Heart right ventricle (tissue), 16 donors: ENCODE results near the gene SF3A1. TPM values are rescaled to one million over a fixed set of nuclear protein-coding genes. Genes with fewer than 3 reads are reported as not detected.

Source experiments
- ATAC-seq, 8 donors: fragments of 200-7000 bp; cut with Tn5 transposase; one replicate each; pipeline ENCODE4 v1.9.1; 2020; ENCODE audit warnings: mild to moderate bottlenecking in 8 of 8, moderate library complexity in 8 of 8, moderate number of reproducible peaks in 1 of 8
- DNase-seq, 2 donors: peaks; one replicate each; pipeline ENCODE4 v3.0.0-alpha.2; 2020
- H3K27ac ChIP-seq, 10 donors: fragments of 200-600 bp; sonication (generic) in 2 of 10; one replicate each; pipeline versions ENCODE4 v1.5.0 to v1.8.0; 2020 to 2022; ENCODE audit warnings: mild to moderate bottlenecking in 3 of 10
- H3K27me3 ChIP-seq, 7 donors: fragments of 200-600 bp; one replicate each; pipeline ENCODE4 v1.8.0; 2021 to 2022; ENCODE audit warnings: mild to moderate bottlenecking in 2 of 7
- H3K36me3 ChIP-seq, 9 donors: fragments of 200-600 bp; sonication (generic) in 1 of 9; one replicate each; pipeline versions ENCODE4 v1.5.0 to v1.8.0; 2020 to 2022; ENCODE audit warnings: mild to moderate bottlenecking in 2 of 9
- H3K4me1 ChIP-seq, 9 donors: fragments of 200-600 bp; sonication (generic) in 1 of 9; one replicate each; pipeline versions ENCODE4 v1.5.0 to v1.8.0; 2020 to 2022; ENCODE audit warnings: mild to moderate bottlenecking in 4 of 9
- H3K4me3 ChIP-seq, 10 donors: fragments of 200-600 bp; sonication (generic) in 2 of 10; one replicate each; pipeline versions ENCODE4 v1.5.0 to v1.8.0; 2020 to 2022; ENCODE audit warnings: mild to moderate bottlenecking in 7 of 10, moderate library complexity in 2 of 10
- H3K9me3 ChIP-seq, 11 donors: fragments of 200-600 bp in 10 of 11; sonication (generic) in 2 of 11; one replicate each; pipeline versions ENCODE4 v1.5.0 to v1.8.0; 2013 to 2022; ENCODE audit warnings: mild to moderate bottlenecking in 2 of 11, control low read depth in 1 of 11, moderate library complexity in 1 of 11
- CTCF ChIP-seq, 9 donors: fragments of 200-600 bp; sonication (generic) in 2 of 9; IDR thresholded peaks; one replicate each; pipeline versions ENCODE4 v1.5.0 to v1.8.0; 2021 to 2022; ENCODE audit warnings: antibody characterized with exemption in 9 of 9, mild to moderate bottlenecking in 5 of 9, moderate library complexity in 1 of 9
- WGBS, 2 donors: extraction: QIAGEN DNeasy Blood & Tissue Kit; methylation state at CpG; one replicate each; pipeline ENCODE4 v1.1.7; 2013; ENCODE audit warnings: inconsistent platforms in 1 of 2; 5-methylcytosine and 5-hydroxymethylcytosine counted together
- intact Hi-C, 10 donors: fragments of 100-400 bp; cut with DNase I; formaldehyde crosslinking; loops; one replicate each; pipeline versions ENCODE4 v1.11.1 to v1.14.2; 2022
- polyA plus RNA-seq, 2 donors: library from polyadenylated mRNA; stranded (reverse); fragments of 200-250 nt; gene quantifications; one replicate each; pipeline ENCODE4 v1.2.3, GENCODE V29; 2013
- total RNA-seq, 10 donors: library from RNA; stranded (reverse); fragmentation: NEBNext Ultra II Directional in 3 of 10; extraction: Animal tissue kit (Norgen Biotek cat#: 25700) in 3 of 10; gene quantifications; one replicate each; pipeline versions ENCODE4 v1.2.1 to v1.2.4, GENCODE V29; 2021 to 2023
- donor health status: Arrhythmogenic right ventricular cardiomyopathy.
- donor health status: ischemic (EF 13 %, LVEDD 7.1; RV severe dilation, severe dysfunction).
- donor health status: healthy with polysubstance abuse.
- donor health status: DM: no; HTN: yes; CAD: no.
- donor health status: DM: no; HTN: no; CAD: no.
- donor health status: ischemic (EF 25% LVEDD 6.9; RV normal size, moderate dysfunction).
- donor health status: ischemic (EF 25% LVEDD 5.7; RV mildly dilated, moderate dysfunction).
- donor health status: healthy.
- donor health status: DM: yes; HTN: yes; CAD: no.
- donor health status: Ischemic cardiomyopathy.
- donor health status: ischemic (EF 35%, LVEDD 5.7; RV mildly dilated, moderate dysfunction).
- donor health status: nonischemic (EF 11% LVEDD 7.7; RV severe dilation, severe dysfunction).
- donor health status: DM: yes; HTN: yes; CAD: no.
- donor health status: PGD.
- donor health status: ischemic (EF 29% LVEDD 5.4; RV normal size, mild dysfunction).
- donor health status: nonischemic (EF 23%, LVEDD 6.1; RV moderate dilation, normal function).

The SF3A1 gene
- total and polyA plus RNA-seq, 12 donors = 13.2 to 132 (median 103) TPM

DNA sequence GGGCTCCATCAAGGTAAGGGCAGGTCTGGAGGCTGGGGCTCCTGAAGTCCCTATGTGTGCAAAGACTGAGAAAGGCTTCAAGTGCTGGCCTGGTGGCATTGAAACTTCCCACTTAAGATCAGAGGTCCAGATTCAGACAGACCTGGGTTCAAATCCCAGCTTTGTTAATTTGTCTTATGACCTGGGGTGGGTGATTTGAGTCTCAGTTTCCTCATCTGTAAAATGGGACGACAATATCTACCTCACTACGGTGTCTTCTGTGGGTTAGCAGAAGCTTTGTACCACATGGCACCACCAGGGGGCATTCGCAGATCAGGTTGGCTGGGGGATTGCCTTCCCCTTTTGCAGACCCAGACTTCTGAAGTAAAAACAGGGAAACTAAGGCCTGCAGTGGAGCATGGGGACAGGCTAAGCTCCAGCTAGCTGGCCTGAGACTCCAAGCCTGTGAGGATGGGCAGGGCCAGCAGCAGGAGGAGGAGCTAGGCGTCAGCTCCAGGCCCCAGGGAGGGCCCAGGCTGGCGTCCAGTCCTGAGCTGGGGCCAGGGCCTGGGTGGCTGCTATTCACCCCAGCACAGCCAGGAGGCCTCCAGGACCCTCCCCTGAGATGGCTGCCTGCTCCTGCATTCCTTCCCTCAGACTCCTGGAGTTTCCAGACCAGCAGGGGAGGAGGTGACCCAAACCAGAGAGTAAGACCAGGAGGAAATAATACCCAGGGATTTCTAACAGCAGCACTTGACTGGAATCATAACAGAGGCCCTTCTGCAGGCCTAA lies 68.9 kb downstream of the SF3A1 start:
- ATAC-seq (peak; percentile 59 to 70 (median 66)), DNase-seq (peak; percentile 82 to 88)
- H3K36me3 ChIP-seq = peaks cover 0 to 44% (median 16%) of the 10 kb centered on the region in 9 donors
- no peaks in the 10 kb centered on the region for H3K27me3 ChIP-seq
- peak overlapping the region; percentile 72 to 98 (median 93) for H3K27ac ChIP-seq
- no peaks in the 10 kb centered on the region for H3K9me3 ChIP-seq
- peaks cover 17 to 51% (median 39%) of the 10 kb centered on the region in 9 donors for H3K4me1 ChIP-seq
- intact Hi-C loops = loop anchor here (1.0 to 10.0 kb wide), 11 partner anchors 25 to 101 kb away; partner anchors contain the start of genes RNF215 (in 8 of the 10), TBC1D10A (in 5 of the 10), SF3A1 (in 4 of the 10) and CCDC157 (in 3 of the 10)
- peak overlapping the region; percentile 56 to 99 (median 92) for H3K4me3 ChIP-seq
- peak; percentile 69 to 85 (median 76) for TF ChIP-seq CTCF (IDR thresholded peaks at IDR 0.05)
- 12 to 19% methylated on average over 5 of the region's 5 CpGs for WGBS, 2 donors

DNA sequence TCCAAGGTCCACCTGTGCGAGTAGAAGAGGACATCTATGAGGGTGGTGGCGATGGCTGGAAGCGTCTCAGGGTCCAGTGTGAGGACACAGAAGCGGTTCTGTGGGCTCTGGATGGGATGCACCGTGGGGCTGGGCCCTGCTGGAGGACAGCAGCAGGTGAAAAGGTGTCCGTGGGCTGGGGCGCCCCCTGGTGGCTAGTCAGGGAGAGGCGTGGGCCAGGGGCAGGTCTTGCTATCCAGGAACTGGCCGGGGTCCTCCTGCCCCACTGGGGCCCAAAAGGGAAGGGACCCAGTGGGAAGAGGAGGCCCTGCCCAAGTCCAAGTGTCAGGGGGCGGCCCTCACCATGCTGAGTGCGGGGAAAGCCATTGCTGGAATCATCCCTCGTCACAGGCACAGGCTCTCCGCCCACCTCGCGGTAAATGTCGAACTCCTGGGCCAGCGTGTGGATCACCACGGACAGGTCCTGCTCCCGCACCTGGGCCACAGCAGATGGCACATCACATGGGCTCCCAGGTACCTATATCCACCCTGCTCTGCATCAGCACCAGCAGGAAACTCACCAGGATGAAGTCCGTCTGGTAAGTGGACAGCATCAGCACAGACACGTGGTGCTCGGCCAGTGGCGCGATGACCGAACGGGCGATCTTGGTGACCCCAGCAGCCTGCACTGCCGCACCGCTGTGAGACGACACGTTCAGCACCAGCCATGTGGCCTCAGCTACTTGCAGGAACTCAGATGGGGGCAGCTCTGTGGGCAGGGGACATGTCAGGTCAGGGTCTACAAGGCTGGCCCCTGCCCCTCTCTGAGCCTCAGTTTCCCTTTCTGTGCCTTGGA lies 69.7 kb downstream of the SF3A1 start:
- ATAC-seq = no peak
- H3K4me3 ChIP-seq = no peak overlapping the region
- WGBS, 2 donors = 73 to 75% methylated on average over 31 of the region's 31 CpGs
- intact Hi-C loops = loop anchor here in 9 of 10 donors (1.0 to 10.0 kb wide), 8 partner anchors 24 to 102 kb away; partner anchors contain the start of genes RNF215 (in 5 of the 9), TBC1D10A (in 3 of the 9), CCDC157 (in 1 of the 9) and SF3A1 (in 1 of the 9)
- H3K27ac ChIP-seq = peak overlapping the region in 1 of 10 donors; percentile 98
- H3K9me3 ChIP-seq = no peaks in the 10 kb centered on the region
- peaks cover 0 to 36% (median 15%) of the 10 kb centered on the region in 9 donors for H3K36me3 ChIP-seq
- TF ChIP-seq CTCF (IDR thresholded peaks at IDR 0.05) = peak; percentile 71 to 97 (median 82)
- no peaks in the 10 kb centered on the region for H3K27me3 ChIP-seq
- DNase-seq = peak; percentile 61 to 75
- H3K4me1 ChIP-seq = peaks cover 16 to 58% (median 36%) of the 10 kb centered on the region in 9 donors

- 82 to 90% methylated on average over 5 of the region's 5 CpGs for WGBS, 2 donors
- Histone ChIP-seq H3K4me3 (no peak overlapping the region), H3K27me3 (no peaks in the 10 kb centered on the region), H3K9me3 (no peaks in the 10 kb centered on the region), H3K4me1 (peaks cover 9 to 54% (median 29%) of the 10 kb centered on the region in 9 donors), H3K36me3 (peaks cover 0 to 32% (median 15%) of the 10 kb centered on the region in 9 donors), H3K27ac (no peak overlapping the region)
- DNase-seq = no peak
- no peak for TF ChIP-seq CTCF (IDR thresholded peaks at IDR 0.05)
- no peak for ATAC-seq
- intact Hi-C loops = loop anchor here in 8 of 10 donors (2.0 to 10.0 kb wide), 7 partner anchors 24 to 102 kb away; partner anchors contain the start of genes RNF215 (in 3 of the 8), TBC1D10A (in 3 of the 8), CCDC157 (in 1 of the 8) and SF3A1 (in 1 of the 8)
Observed at GRCh38 chr22:30286331-30286730, 70.4 kb downstream of the SF3A1 start.

- Histone ChIP-seq H3K4me1 (peaks cover 5 to 49% (median 24%) of the 10 kb centered on the region in 9 donors), H3K9me3 (no peaks in the 10 kb centered on the region), H3K4me3 (no peak overlapping the region), H3K36me3 (peaks cover 0 to 32% (median 15%) of the 10 kb centered on the region in 9 donors), H3K27me3 (no peaks in the 10 kb centered on the region), H3K27ac (no peak overlapping the region)
- intact Hi-C loops = loop anchor here in 8 of 10 donors (2.0 to 10.0 kb wide), 7 partner anchors 23 to 103 kb away; partner anchors contain the start of genes RNF215 (in 3 of the 8), TBC1D10A (in 3 of the 8), CCDC157 (in 1 of the 8) and SF3A1 (in 1 of the 8)
- 89 to 90% methylated on average over 8 of the region's 8 CpGs for WGBS, 2 donors
- ATAC-seq (no peak), DNase-seq (no peak)
- TF ChIP-seq CTCF (IDR thresholded peaks at IDR 0.05) = no peak
Observed at GRCh38 chr22:30285846-30286200, 70.9 kb downstream of the SF3A1 start.
